K562 (cell line): ENCODE results near the gene FOXA3.

Experiments
- CREB1 ChIP-seq, 2 experiments: sonication (generic) in 1 of 2; formaldehyde crosslinking in 1 of 2; IDR thresholded peaks; 2 replicates each; pipeline versions ENCODE4 v1.6.1 to v1.8.0; 2012 to 2022; ENCODE audit warnings: inconsistent platforms in 1 of 2, mild to moderate bottlenecking in 1 of 2, missing genetic modification reagents in 1 of 2, moderate library complexity in 1 of 2
- CTCF ChIP-seq, 3 experiments: IDR thresholded peaks in 2 of 3; conservative IDR thresholded peaks in 1 of 3; 2 replicates each; pipeline ENCODE4 v1.5.1; 2011 to 2012; ENCODE audit warnings: low read length in 3 of 3, mild to moderate bottlenecking in 3 of 3, control low read depth in 2 of 3, improper control_type of control experiment in 1 of 3, inconsistent platforms in 1 of 3, low read depth in 1 of 3, mixed read lengths in 1 of 3, moderate library complexity in 1 of 3; ENCODE audit not compliant: insufficient read depth in 2 of 3
- POLR2AphosphoS5 ChIP-seq: IDR thresholded peaks from 2 replicates; pipeline ENCODE4 v1.6.1; 2011; ENCODE audit warnings: mild to moderate bottlenecking, low read depth, low read length, moderate library complexity; ENCODE audit not compliant: control insufficient read depth, insufficient read depth
- SP1 ChIP-seq: sonication (generic); formaldehyde crosslinking; IDR thresholded peaks from 2 replicates; pipeline ENCODE4 v1.8.1; 2022; ENCODE audit warnings: mild to moderate bottlenecking, missing genetic modification reagents
- STAG1 ChIP-seq: sonication (generic); formaldehyde crosslinking; IDR thresholded peaks from 2 replicates; pipeline ENCODE4 v1.5.0; 2020; ENCODE audit warnings: missing genetic modification reagents, borderline replicate concordance
- TSC22D4 ChIP-seq: fragments of 450-650 bp; IDR thresholded peaks from 2 replicates; pipeline ENCODE4 v1.6.1; 2016; ENCODE audit warnings: missing genetic modification characterization, missing biosample characterization, control low read depth

- TF ChIP-seq POLR2AphosphoS5: no peak
- no peak for TF ChIP-seq CREB1 (IDR thresholded peaks at IDR 0.05)
- TF ChIP-seq CREB1 (CRISPR knock-in tag; IDR thresholded peaks at IDR 0.05): no peak
- TF ChIP-seq STAG1 (CRISPR knock-in tag): no peak
- no peak for TF ChIP-seq CTCF (IDR thresholded peaks at IDR 0.05 in 2 of 3, conservative IDR thresholded peaks at IDR 0.05 in 1 of 3; ENCODE audit: insufficient read depth in 2 of 3, low read depth in 1 of 3, low read length in 3 of 3)
- TF ChIP-seq SP1 (CRISPR knock-in tag): no peak
- TF ChIP-seq TSC22D4 (tag): no peak
Measured at GRCh38 chr19:45872095-45872919, 8.2 kb downstream of the FOXA3 start.
